ENCODE data around the gene BIRC6.

Gene BIRC6

GRCh38 chr2:32464431-32464830 is 107.6 kb downstream of the BIRC6 start:
- DNase-seq (ENCODE audit: low spot score), result no peak
- H3K27ac ChIP-seq, result no peak overlapping the region
- TF ChIP-seq CTCF (IDR thresholded peaks at IDR 0.05), result no peak
- no peak overlapping the region for H3K4me3 ChIP-seq

- TF ChIP-seq CTCF (IDR thresholded peaks at IDR 0.05), result no peak
- DNase-seq (ENCODE audit: low spot score), result no peak
- Histone ChIP-seq H3K27ac (no peak overlapping the region), H3K4me3 (no peak overlapping the region)
Observed at GRCh38 chr2:32472605-32473004, 115.8 kb downstream of the BIRC6 start.

- DNase-seq (ENCODE audit: low spot score), result no peak
- no peak overlapping the region for H3K27ac ChIP-seq
- no peak overlapping the region for H3K4me3 ChIP-seq
- no peak for TF ChIP-seq CTCF (IDR thresholded peaks at IDR 0.05)
Observed at GRCh38 chr2:32474381-32474780, 117.6 kb downstream of the BIRC6 start.

GRCh38 chr2:32478889-32479620 is 122.2 kb downstream of the BIRC6 start:
- TF ChIP-seq CTCF (IDR thresholded peaks at IDR 0.05), result no peak
- no peak for DNase-seq (ENCODE audit: low spot score)
- Histone ChIP-seq H3K27ac (no peak overlapping the region), H3K4me3 (no peak overlapping the region)

GRCh38 chr2:32479993-32480392 is 123.2 kb downstream of the BIRC6 start:
- no peak for TF ChIP-seq CTCF (IDR thresholded peaks at IDR 0.05)
- Histone ChIP-seq H3K27ac (no peak overlapping the region), H3K4me3 (no peak overlapping the region)
- no peak for DNase-seq (ENCODE audit: low spot score)

GRCh38 chr2:32482471-32482870 is 125.6 kb downstream of the BIRC6 start:
- no peak overlapping the region for H3K4me3 ChIP-seq
- TF ChIP-seq CTCF (IDR thresholded peaks at IDR 0.05), result no peak
- DNase-seq (ENCODE audit: low spot score), result no peak
- H3K27ac ChIP-seq, result no peak overlapping the region

GRCh38 chr2:32484937-32485336 is 128.1 kb downstream of the BIRC6 start:
- no peak for DNase-seq (ENCODE audit: low spot score)
- Histone ChIP-seq H3K27ac (no peak overlapping the region), H3K4me3 (no peak overlapping the region)
- no peak for TF ChIP-seq CTCF (IDR thresholded peaks at IDR 0.05)

Data from coronary artery (tissue), 2 donors.